BLaER1 (cell line): ENCODE results near the gene LTB.

Source experiments
- H3K27ac ChIP-seq: shearing (Covaris generic); formaldehyde crosslinking; 2 replicates; pipeline ENCODE4 v1.8.1; 2022
- H3K27me3 ChIP-seq: shearing (Covaris generic); formaldehyde crosslinking; 2 replicates; pipeline ENCODE4 v1.8.1; 2022
- H3K36me3 ChIP-seq: shearing (Covaris generic); formaldehyde crosslinking; 2 replicates; pipeline ENCODE4 v1.8.1; 2022
- H3K4me1 ChIP-seq: shearing (Covaris generic); formaldehyde crosslinking; 2 replicates; pipeline ENCODE4 v1.8.1; 2022
- H3K4me2 ChIP-seq: shearing (Covaris generic); formaldehyde crosslinking; 2 replicates; pipeline ENCODE4 v1.8.1; 2022
- H3K4me3 ChIP-seq: shearing (Covaris generic); formaldehyde crosslinking; 2 replicates; pipeline ENCODE4 v1.8.1; 2022
- H3K9ac ChIP-seq: shearing (Covaris generic); formaldehyde crosslinking; 2 replicates; pipeline ENCODE4 v1.8.1; 2022
- H3K9me3 ChIP-seq: shearing (Covaris generic); formaldehyde crosslinking; 2 replicates; pipeline ENCODE4 v1.8.1; 2022
- H4K20me1 ChIP-seq: shearing (Covaris generic); formaldehyde crosslinking; 2 replicates; pipeline ENCODE4 v1.8.1; 2022
- Cebpa-rat ChIP-seq: shearing (Covaris generic); IDR thresholded peaks from 2 replicates; pipeline ENCODE4 v1.8.1; 2022

Gene LTB

DNA sequence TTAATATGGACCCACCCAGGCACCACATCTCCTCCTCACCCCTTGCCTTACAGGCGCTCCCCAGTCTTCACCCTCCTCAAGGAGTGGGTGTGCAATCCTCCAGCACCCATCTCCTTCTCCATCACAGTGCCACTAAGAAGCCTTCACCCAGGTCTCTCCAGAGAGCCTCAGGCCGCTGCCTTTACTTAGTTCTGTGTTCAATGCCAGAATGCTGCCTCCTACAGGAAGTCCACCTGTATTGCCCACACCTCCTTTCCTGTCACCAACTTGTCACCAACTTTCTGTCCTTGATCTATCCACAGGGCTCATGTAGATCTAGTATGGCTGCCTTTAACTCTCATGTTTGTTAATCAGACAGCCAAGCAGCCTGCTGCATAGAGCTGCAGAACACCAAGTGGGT is 3.3 kb upstream of the LTB start:
- Histone ChIP-seq H3K27me3 (no peaks in the 10 kb centered on the region), H3K9me3 (no peaks in the 10 kb centered on the region), H3K36me3 (no peaks in the 10 kb centered on the region), H3K9ac (no peak overlapping the region), H3K4me1 (peaks cover 80% of the 10 kb centered on the region), H3K4me3 (no peak overlapping the region), H3K4me2 (peak overlapping the region; percentile 88), H4K20me1 (no peaks in the 10 kb centered on the region), H3K27ac (peak overlapping the region; percentile 84)
- no peak for TF ChIP-seq Cebpa-rat

DNA sequence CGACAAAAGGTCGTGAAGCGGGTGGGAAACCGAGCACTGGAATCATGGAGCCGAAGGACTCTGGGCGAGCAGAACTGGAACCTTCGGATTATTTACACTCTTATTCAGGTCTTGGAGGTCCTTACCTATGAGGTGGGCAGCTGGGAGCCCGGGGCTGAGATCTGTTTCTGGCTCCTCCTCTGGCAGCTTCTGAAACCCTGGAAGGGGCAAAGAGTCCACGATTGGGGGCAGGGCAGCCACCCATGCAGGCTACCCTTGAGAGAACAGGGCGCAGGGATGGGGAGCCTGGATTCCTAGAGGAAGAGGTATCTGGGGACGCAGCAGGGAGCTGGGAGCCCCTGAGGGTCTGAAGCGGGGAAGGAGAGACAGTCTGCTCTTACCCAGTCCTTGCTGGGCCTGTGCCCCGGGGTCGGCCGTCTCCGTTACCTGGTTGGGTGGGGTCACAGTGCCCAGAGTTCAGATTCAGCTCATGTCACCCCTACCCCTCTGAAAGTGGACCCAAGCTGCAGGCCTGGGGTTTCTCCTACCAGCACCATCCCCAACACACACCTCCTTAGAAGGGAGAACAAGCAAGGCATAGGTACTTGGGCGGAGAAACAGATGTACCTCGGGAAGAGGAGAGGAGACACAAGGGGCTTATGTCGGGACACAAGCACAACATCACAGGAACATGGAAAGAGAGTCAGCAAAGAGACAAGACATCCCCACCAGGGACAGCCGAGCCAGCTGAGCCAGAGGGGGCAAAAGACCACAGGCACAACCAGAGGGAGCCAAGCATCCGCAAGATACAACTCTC is 592 bp downstream of the LTB start:
- no peaks in the 10 kb centered on the region for H3K9me3 ChIP-seq
- peak overlapping the region; percentile 93 for H3K27ac ChIP-seq
- H3K9ac ChIP-seq: peak overlapping the region; percentile 92
- no peaks in the 10 kb centered on the region for H3K27me3 ChIP-seq
- 0 out of 2 replicates have a peak, but pooled peaks cover 6% of the 10 kb centered on the region for H4K20me1 ChIP-seq
- peak overlapping the region; percentile 81 for H3K4me3 ChIP-seq
- peaks cover 86% of the 10 kb centered on the region for H3K4me1 ChIP-seq
- peaks cover 25% of the 10 kb centered on the region for H3K36me3 ChIP-seq
- peak overlapping the region; percentile 99 for H3K4me2 ChIP-seq
- TF ChIP-seq Cebpa-rat: no peak

DNA sequence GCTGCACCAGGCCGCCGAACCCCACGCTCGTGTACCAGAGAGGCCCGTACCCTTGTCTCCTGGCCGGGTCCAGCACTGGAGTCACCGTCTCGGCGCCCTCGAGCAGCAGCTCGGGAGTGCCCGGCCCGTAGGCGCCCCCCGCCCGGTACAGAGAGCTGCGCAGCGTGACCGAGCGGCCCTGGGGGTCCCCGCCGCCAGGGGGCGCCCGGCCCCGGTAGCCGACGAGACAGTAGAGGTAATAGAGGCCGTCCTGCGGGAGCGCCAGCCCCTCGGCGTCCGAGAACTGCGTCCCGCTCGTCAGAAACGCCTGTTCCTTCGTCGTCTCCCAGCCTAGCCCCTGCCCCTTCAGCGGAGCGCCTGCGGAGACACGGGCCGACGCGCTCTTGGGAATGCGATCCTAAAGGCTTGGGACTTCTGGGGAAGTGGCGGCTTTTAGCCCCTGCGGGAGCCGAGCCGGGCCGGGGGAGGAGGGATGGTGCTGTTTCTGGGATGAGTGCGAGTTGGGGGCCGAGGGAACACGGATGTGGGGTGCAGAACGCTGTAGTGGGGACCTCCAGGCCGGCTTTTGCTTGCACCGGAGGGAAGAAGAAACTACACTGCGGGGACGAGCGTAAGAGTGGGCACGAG is 1.3 kb downstream of the LTB start:
- Histone ChIP-seq H3K9me3 (no peaks in the 10 kb centered on the region), H3K36me3 (peaks cover 25% of the 10 kb centered on the region), H3K27ac (peak overlapping the region; percentile 93), H3K9ac (peak overlapping the region; percentile 92), H3K4me1 (peaks cover 86% of the 10 kb centered on the region), H4K20me1 (0 out of 2 replicates have a peak, but pooled peaks cover 7% of the 10 kb centered on the region), H3K27me3 (no peaks in the 10 kb centered on the region), H3K4me3 (peak overlapping the region; percentile 81), H3K4me2 (peak overlapping the region; percentile 99)
- no peak for TF ChIP-seq Cebpa-rat

GRCh38 chr6:31580438-31580740 is 1.8 kb downstream of the LTB start:
- peak; percentile 68 for TF ChIP-seq Cebpa-rat
- Histone ChIP-seq H3K9ac (peak overlapping the region; percentile 92), H3K4me2 (peak overlapping the region; percentile 99), H3K4me1 (peaks cover 85% of the 10 kb centered on the region), H4K20me1 (0 out of 2 replicates have a peak, but pooled peaks cover 7% of the 10 kb centered on the region), H3K9me3 (no peaks in the 10 kb centered on the region), H3K36me3 (peaks cover 25% of the 10 kb centered on the region), H3K4me3 (peak overlapping the region; percentile 81), H3K27ac (peak overlapping the region; percentile 93), H3K27me3 (no peaks in the 10 kb centered on the region)

DNA sequence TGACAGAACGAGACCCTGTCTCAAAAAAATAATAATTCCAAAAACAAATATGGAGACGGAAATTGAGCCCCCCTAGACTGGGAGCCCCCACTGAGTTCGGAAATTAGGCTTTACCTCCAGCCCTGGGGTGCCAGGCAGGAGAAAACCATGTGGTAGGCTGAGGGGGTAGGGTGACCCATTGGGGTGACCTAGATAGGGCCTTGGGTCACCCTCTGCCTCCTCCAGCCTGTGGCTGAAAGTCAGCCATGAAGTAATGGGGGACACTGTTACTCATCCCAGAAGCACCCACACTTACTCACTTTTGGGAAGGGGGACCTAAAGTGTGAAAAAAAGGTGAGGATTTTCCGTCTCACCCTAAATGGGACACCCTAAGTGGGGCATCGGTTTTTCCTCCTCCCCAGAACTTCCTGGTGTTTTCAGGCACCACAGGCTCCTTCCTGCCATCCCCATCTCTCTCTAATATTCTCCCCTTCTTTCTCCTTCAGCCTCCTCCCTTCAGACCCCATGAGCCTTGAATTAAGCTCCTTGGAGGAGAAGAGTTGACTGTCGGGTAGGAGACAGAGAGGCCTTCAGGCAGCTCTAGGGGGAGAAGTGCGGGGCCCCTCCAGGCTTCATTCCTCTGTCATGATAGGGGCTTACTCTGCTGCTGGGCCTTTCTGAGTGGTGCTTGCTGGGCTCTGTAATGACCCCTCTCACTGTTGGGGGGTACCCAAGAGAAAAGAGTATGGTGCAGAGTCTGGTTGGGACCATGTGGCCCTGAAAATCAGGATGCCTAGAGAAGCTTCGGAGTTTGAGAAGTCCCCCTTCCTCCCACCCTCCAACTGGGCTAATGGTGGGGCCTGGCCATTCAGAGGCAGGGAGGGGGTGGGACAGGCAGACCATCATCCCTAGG is 2.4 kb downstream of the LTB start:
- Histone ChIP-seq H3K9me3 (no peaks in the 10 kb centered on the region), H3K9ac (no peak overlapping the region), H3K27me3 (no peaks in the 10 kb centered on the region), H3K4me1 (peaks cover 85% of the 10 kb centered on the region), H3K36me3 (peaks cover 25% of the 10 kb centered on the region), H3K4me3 (no peak overlapping the region), H3K4me2 (peak overlapping the region; percentile 99), H4K20me1 (0 out of 2 replicates have a peak, but pooled peaks cover 7% of the 10 kb centered on the region), H3K27ac (no peak overlapping the region)
- no peak for TF ChIP-seq Cebpa-rat

- H3K4me3 ChIP-seq: no peak overlapping the region
- no peak for TF ChIP-seq Cebpa-rat
- no peaks in the 10 kb centered on the region for H3K9me3 ChIP-seq
- no peak overlapping the region for H3K9ac ChIP-seq
- no peaks in the 10 kb centered on the region for H3K27me3 ChIP-seq
- 0 out of 2 replicates have a peak, but pooled peaks cover 7% of the 10 kb centered on the region for H4K20me1 ChIP-seq
- no peak overlapping the region for H3K27ac ChIP-seq
- no peak overlapping the region; the same call in 1 of the 2 replicates for H3K4me2 ChIP-seq
- H3K36me3 ChIP-seq: peaks cover 25% of the 10 kb centered on the region
- peaks cover 92% of the 10 kb centered on the region for H3K4me1 ChIP-seq
These were observed 3.1 kb downstream of the LTB start for GRCh38 chr6:31579119-31579505.

- no peak overlapping the region for H3K4me3 ChIP-seq
- H3K4me2 ChIP-seq: peak overlapping the region; percentile 98
- H3K9me3 ChIP-seq: no peaks in the 10 kb centered on the region
- no peak overlapping the region for H3K9ac ChIP-seq
- H3K27me3 ChIP-seq: no peaks in the 10 kb centered on the region
- H3K27ac ChIP-seq: no peak overlapping the region
- H3K4me1 ChIP-seq: peaks cover 92% of the 10 kb centered on the region
- TF ChIP-seq Cebpa-rat: no peak
- 0 out of 2 replicates have a peak, but pooled peaks cover 7% of the 10 kb centered on the region for H4K20me1 ChIP-seq
- H3K36me3 ChIP-seq: peaks cover 25% of the 10 kb centered on the region
These were observed 3.8 kb downstream of the LTB start for GRCh38 chr6:31578184-31579118.

DNA sequence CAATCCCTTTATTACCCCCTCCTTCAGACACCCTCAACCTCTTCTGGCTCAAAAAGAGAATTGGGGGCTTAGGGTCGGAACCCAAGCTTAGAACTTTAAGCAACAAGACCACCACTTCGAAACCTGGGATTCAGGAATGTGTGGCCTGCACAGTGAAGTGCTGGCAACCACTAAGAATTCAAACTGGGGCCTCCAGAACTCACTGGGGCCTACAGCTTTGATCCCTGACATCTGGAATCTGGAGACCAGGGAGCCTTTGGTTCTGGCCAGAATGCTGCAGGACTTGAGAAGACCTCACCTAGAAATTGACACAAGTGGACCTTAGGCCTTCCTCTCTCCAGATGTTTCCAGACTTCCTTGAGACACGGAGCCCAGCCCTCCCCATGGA is 4.7 kb downstream of the LTB start:
- Histone ChIP-seq H3K4me2 (peak overlapping the region; percentile 98), H3K27me3 (no peaks in the 10 kb centered on the region), H3K4me3 (peak overlapping the region; percentile 74), H3K4me1 (peaks cover 94% of the 10 kb centered on the region), H3K36me3 (peaks cover 25% of the 10 kb centered on the region), H4K20me1 (0 out of 2 replicates have a peak, but pooled peaks cover 7% of the 10 kb centered on the region), H3K9ac (no peak overlapping the region), H3K27ac (0 out of 2 replicates have a peak overlapping the region, but pooled peaks have one; percentile 62), H3K9me3 (no peaks in the 10 kb centered on the region)
- no peak for TF ChIP-seq Cebpa-rat
